Keratinocyte (primary cell): Measurements from ENCODE around the gene WFDC10B.
"Not testable (repeated sequence)": the region's sequence is repeated elsewhere in the genome, so short reads cannot be mapped to it uniquely, and the experiment has no call there.

Experiments
- EZH2 ChIP-seq: IDR thresholded peaks from one replicate; pipeline ENCODE4 v1.6.1; 2012; ENCODE audit warnings: inconsistent platforms, mild to moderate bottlenecking, low read length, moderate library complexity
- TF ChIP-seq, protein P1 (sequence below), 3 experiments: IDR thresholded peaks in 1 of 3; conservative IDR thresholded peaks in 1 of 3; optimal IDR thresholded peaks in 1 of 3; 2 replicates in 2 of 3; 3 replicates in 1 of 3; pipeline versions ENCODE3 to v1.5.1; 2011; ENCODE audit warnings: low read length in 3 of 3, mild to moderate bottlenecking in 3 of 3, moderate library complexity in 2 of 3, control low read depth in 1 of 3, inconsistent platforms in 1 of 3; ENCODE audit not compliant: insufficient read depth in 2 of 3; ENCODE audit errors: extremely low read depth in 1 of 3

DNA sequence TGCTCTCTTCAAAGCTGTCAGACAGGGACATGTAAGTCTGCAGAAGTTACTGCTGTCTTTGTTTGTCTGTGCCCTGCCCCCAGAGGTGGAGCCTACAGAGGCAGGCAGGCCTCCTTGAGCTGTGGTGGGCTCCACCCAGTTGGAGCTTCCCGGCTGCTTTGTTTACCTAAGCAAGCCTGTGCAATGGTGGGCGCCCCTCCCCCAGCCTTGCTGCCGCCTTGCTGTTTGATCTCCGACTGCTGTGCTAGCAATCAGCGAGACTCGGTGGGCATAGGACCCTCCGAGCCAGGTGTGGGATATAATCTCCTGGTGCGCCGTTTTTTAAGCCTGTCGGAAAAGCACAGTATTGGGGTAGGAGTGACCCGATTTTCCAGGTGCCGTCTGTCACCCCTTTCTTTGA is 11.5 kb downstream of the WFDC10B start:
- TF ChIP-seq, protein P1, sequence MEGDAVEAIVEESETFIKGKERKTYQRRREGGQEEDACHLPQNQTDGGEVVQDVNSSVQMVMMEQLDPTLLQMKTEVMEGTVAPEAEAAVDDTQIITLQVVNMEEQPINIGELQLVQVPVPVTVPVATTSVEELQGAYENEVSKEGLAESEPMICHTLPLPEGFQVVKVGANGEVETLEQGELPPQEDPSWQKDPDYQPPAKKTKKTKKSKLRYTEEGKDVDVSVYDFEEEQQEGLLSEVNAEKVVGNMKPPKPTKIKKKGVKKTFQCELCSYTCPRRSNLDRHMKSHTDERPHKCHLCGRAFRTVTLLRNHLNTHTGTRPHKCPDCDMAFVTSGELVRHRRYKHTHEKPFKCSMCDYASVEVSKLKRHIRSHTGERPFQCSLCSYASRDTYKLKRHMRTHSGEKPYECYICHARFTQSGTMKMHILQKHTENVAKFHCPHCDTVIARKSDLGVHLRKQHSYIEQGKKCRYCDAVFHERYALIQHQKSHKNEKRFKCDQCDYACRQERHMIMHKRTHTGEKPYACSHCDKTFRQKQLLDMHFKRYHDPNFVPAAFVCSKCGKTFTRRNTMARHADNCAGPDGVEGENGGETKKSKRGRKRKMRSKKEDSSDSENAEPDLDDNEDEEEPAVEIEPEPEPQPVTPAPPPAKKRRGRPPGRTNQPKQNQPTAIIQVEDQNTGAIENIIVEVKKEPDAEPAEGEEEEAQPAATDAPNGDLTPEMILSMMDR (optimal IDR thresholded peaks at IDR 0.05 in 1 of 3, IDR thresholded peaks at IDR 0.05 in 1 of 3, conservative IDR thresholded peaks at IDR 0.05 in 1 of 3; ENCODE audit: extremely low read depth in 1 of 3, insufficient read depth in 2 of 3, low read length in 3 of 3) = not testable (repeated sequence)
- not testable (repeated sequence) for TF ChIP-seq EZH2
